H9 (cell line): ENCODE measurements around the gene OSM. TPM values are rescaled to one million over a fixed set of nuclear protein-coding genes. Genes with fewer than 3 reads are reported as not detected.

Experiments
- DNase-seq: peaks from one replicate; pipeline ENCODE4 v3.0.0-alpha.2; 2017
- H2AFZ ChIP-seq: one replicate; pipeline ENCODE4 v1.6.1; 2013; ENCODE audit warnings: mild to moderate bottlenecking, low read length, control low read depth, moderate library complexity
- H2AK5ac ChIP-seq: 2 replicates; pipeline ENCODE4 v1.6.1; 2013; ENCODE audit warnings: low read length, control low read depth, mixed read lengths; ENCODE audit not compliant: insufficient read length
- H2BK120ac ChIP-seq: one replicate; pipeline ENCODE4 v1.6.1; 2013; ENCODE audit warnings: low read depth, mild to moderate bottlenecking, low read length, control low read depth, inconsistent platforms; ENCODE audit not compliant: poor library complexity, severe bottlenecking
- H2BK12ac ChIP-seq: 2 replicates; pipeline ENCODE4 v1.6.1; 2013; ENCODE audit warnings: low read length, control low read depth, mixed read lengths, low read depth; ENCODE audit not compliant: insufficient read length
- H2BK15ac ChIP-seq: 2 replicates; pipeline ENCODE4 v1.6.1; 2013; ENCODE audit warnings: low read depth, low read length, control low read depth
- H2BK20ac ChIP-seq: one replicate; pipeline ENCODE4 v1.6.1; 2013; ENCODE audit warnings: low read depth, mild to moderate bottlenecking, low read length, control low read depth, inconsistent platforms; ENCODE audit not compliant: poor library complexity, severe bottlenecking
- H2BK5ac ChIP-seq: 2 replicates; pipeline ENCODE4 v1.6.1; 2013; ENCODE audit warnings: low read length, control low read depth, mixed read lengths; ENCODE audit not compliant: insufficient read length
- H3K14ac ChIP-seq: 2 replicates; pipeline ENCODE4 v1.6.1; 2013; ENCODE audit warnings: low read length, control low read depth; ENCODE audit not compliant: insufficient read depth
- H3K18ac ChIP-seq: 2 replicates; pipeline ENCODE4 v1.6.1; 2013; ENCODE audit warnings: low read depth, mild to moderate bottlenecking, mixed read lengths, low read length, control low read depth; ENCODE audit not compliant: insufficient read length
- H3K23ac ChIP-seq: 2 replicates; pipeline ENCODE4 v1.6.1; 2013; ENCODE audit warnings: low read length, control low read depth, mixed read lengths, low read depth; ENCODE audit not compliant: insufficient read length
- H3K23me2 ChIP-seq: 2 replicates; pipeline ENCODE4 v1.6.1; 2013; ENCODE audit warnings: low read depth, mild to moderate bottlenecking, mixed read lengths, low read length, control low read depth; ENCODE audit not compliant: insufficient read length, poor library complexity, severe bottlenecking
- H3K27ac ChIP-seq: 2 replicates; pipeline ENCODE4 v1.5.1; 2013; ENCODE audit warnings: low read length, control low read depth, mixed read lengths, low read depth; ENCODE audit not compliant: insufficient read length
- H3K27me3 ChIP-seq: 2 replicates; pipeline ENCODE4 v1.6.1; 2013; ENCODE audit warnings: low read length, control low read depth, inconsistent platforms; ENCODE audit not compliant: insufficient read depth
- H3K4ac ChIP-seq: 2 replicates; pipeline ENCODE4 v1.6.1; 2013; ENCODE audit warnings: low read depth, mild to moderate bottlenecking, control low read depth, inconsistent platforms, low read length, moderate library complexity
- H3K4me1 ChIP-seq: 2 replicates; pipeline ENCODE4 v1.6.1; 2013; ENCODE audit warnings: low read length, control low read depth, inconsistent platforms; ENCODE audit not compliant: insufficient read depth
- H3K4me2 ChIP-seq: 2 replicates; pipeline ENCODE4 v1.6.1; 2013; ENCODE audit warnings: low read length, control low read depth, mixed read lengths; ENCODE audit not compliant: insufficient read length, insufficient read depth
- H3K56ac ChIP-seq: 2 replicates; pipeline ENCODE4 v1.6.1; 2013; ENCODE audit warnings: low read depth, mild to moderate bottlenecking, mixed read lengths, low read length, control low read depth; ENCODE audit not compliant: insufficient read length
- H3K79me1 ChIP-seq: 2 replicates; pipeline ENCODE4 v1.6.1; 2013; ENCODE audit warnings: low read depth, mild to moderate bottlenecking, moderate library complexity, low read length, control low read depth, inconsistent platforms; ENCODE audit not compliant: insufficient read depth, poor library complexity, severe bottlenecking
- H3K79me2 ChIP-seq: 2 replicates; pipeline ENCODE4 v1.6.1; 2013; ENCODE audit warnings: low read length, control low read depth, inconsistent platforms; ENCODE audit not compliant: insufficient read depth
- H3K9ac ChIP-seq: 2 replicates; pipeline ENCODE4 v1.6.1; 2013; ENCODE audit warnings: low read length, control low read depth, mixed read lengths; ENCODE audit not compliant: insufficient read length; ENCODE audit errors: extremely low read depth
- H3K9me3 ChIP-seq: one replicate; pipeline ENCODE4 v1.6.1; 2013; ENCODE audit warnings: low read depth, low read length, inconsistent platforms; ENCODE audit not compliant: control insufficient read depth
- H3T11ph ChIP-seq: one replicate; pipeline ENCODE4 v1.6.1; 2013; ENCODE audit warnings: mild to moderate bottlenecking, low read length, control low read depth, inconsistent platforms
- H4K20me1 ChIP-seq: one replicate; pipeline ENCODE4 v1.6.1; 2013; ENCODE audit not compliant: control insufficient read depth, insufficient read length, insufficient read depth
- H4K5ac ChIP-seq: 2 replicates; pipeline ENCODE4 v1.6.1; 2013; ENCODE audit warnings: low read depth, mild to moderate bottlenecking, mixed read lengths, low read length, control low read depth; ENCODE audit not compliant: insufficient read length
- H4K8ac ChIP-seq: replicated peaks from 2 replicates; pipeline ENCODE4 v1.6.1; 2013; ENCODE audit warnings: low read length, control low read depth, mixed read lengths, low read depth; ENCODE audit not compliant: insufficient read length
- H4K91ac ChIP-seq: 2 replicates; pipeline ENCODE4 v1.6.1; 2013; ENCODE audit warnings: low read depth, mild to moderate bottlenecking, moderate library complexity, mixed read lengths, low read length, control low read depth; ENCODE audit not compliant: insufficient read length
- H3K27ac Mint-ChIP-seq, 3 experiments: 2 replicates in 2 of 3; 3 replicates in 1 of 3; pipeline ENCODE4 v1.8.0; 2020 to 2021; ENCODE audit warnings: mixed read lengths in 3 of 3, mild to moderate bottlenecking in 1 of 3, moderate library complexity in 1 of 3
- H3K27me3 Mint-ChIP-seq: 2 replicates; pipeline ENCODE4 v1.8.0; 2021; ENCODE audit warnings: low read depth, mild to moderate bottlenecking, moderate library complexity, mixed read lengths
- H3K36me3 Mint-ChIP-seq, 3 experiments: 2 replicates in 2 of 3; 3 replicates in 1 of 3; pipeline ENCODE4 v1.8.0; 2020 to 2021; ENCODE audit warnings: low read depth in 3 of 3, mixed read lengths in 3 of 3; ENCODE audit not compliant: insufficient read depth in 1 of 3
- H3K4me1 Mint-ChIP-seq, 2 experiments: 2 replicates each; pipeline ENCODE4 v1.8.0; 2020; ENCODE audit warnings: mixed read lengths in 2 of 2
- H3K4me3 Mint-ChIP-seq, 2 experiments: 2 replicates in 1 of 2; 3 replicates in 1 of 2; pipeline ENCODE4 v1.8.0; 2020 to 2021; ENCODE audit warnings: mild to moderate bottlenecking in 2 of 2, mixed read lengths in 2 of 2, moderate library complexity in 1 of 2
- H3K9me3 Mint-ChIP-seq, 2 experiments: 2 replicates in 1 of 2; 3 replicates in 1 of 2; pipeline ENCODE4 v1.8.0; 2020; ENCODE audit warnings: mild to moderate bottlenecking in 2 of 2, mixed read lengths in 2 of 2, moderate library complexity in 1 of 2
- CTCF ChIP-seq: fragments of 200-600 bp; sonication (generic); conservative IDR thresholded peaks from 3 replicates; pipeline ENCODE4 v1.8.0; 2021; ENCODE audit warnings: antibody characterized with exemption, mild to moderate bottlenecking
- WGBS: extraction: QIAGEN DNeasy Blood & Tissue Kit; methylation state at CpG from one replicate; pipeline ENCODE4 v1.1.7; 2013; ENCODE audit warnings: missing lambda C conversion rate, low lambda C conversion rate, mixed read lengths; ENCODE audit not compliant: insufficient read length; ENCODE audit errors: extremely low coverage; 5-methylcytosine and 5-hydroxymethylcytosine counted together
- total RNA-seq: library from RNA; stranded (reverse); gene quantifications from 2 replicates; pipeline ENCODE4 v1.2.1, GENCODE V29; 2021

OSM gene
- total RNA-seq, 1 experiment from 2014 or later = not detected

DNA sequence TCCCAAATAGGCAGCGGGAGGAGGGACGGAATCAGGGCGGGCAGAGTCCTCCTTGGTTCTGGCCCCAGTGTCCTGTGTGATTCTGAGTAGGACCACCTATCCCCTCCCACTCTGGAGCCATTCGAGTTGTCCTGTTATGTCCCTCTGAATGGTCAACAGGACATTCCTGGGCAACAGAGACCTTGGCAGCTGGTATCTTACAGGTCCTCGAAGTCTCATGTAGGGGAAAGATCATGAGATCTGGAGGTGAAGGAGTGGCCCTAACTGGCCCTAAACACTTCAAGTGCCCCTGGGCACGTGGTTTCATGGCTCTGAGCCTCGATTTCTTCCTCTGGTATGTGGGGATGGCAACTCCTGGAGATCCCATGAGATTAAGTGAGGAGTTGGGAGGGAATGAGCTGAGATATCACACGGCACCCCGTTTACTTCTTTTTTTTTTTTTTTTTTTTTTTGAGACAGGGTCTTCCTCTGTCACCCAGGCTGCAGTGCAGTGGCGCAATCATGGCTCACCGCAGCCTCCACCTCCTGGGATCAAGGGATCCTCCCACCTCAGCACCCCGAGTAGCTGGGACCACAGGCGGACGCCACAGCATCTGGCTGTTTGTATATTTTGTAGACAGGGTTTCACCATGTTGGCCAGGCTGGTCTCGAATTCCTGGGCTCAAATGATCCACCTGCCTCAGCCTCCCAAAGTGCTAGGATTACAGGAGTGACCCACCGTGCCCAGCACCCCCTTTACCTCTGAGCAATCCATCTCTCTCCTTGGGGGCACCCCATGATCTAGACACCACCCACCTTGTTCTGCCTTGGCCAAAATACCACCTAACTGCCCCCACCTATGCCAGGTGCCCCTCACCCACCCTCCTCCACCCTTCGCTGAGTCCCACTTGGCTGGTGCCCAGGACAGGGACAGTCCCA, 26.9 kb downstream of the OSM start:
- H3K23me2 ChIP-seq = no peaks in the 10 kb centered on the region
- H3K4me1 Mint-ChIP-seq = peaks cover 39 to 47% of the 10 kb centered on the region in 2 experiments
- H4K20me1 ChIP-seq = peaks cover 3% of the 10 kb centered on the region
- no peak overlapping the region for H2BK5ac ChIP-seq
- no peak overlapping the region for H3K27ac Mint-ChIP-seq
- no peak overlapping the region for H4K5ac ChIP-seq
- H2BK12ac ChIP-seq = no peak overlapping the region
- H3K79me2 ChIP-seq = no peaks in the 10 kb centered on the region
- H3K4me3 Mint-ChIP-seq = no peak overlapping the region; a peak in 1 of 5 replicates
- no peaks in the 10 kb centered on the region for H3K27me3 ChIP-seq
- no peak overlapping the region for H2BK15ac ChIP-seq
- no peak overlapping the region for H3K9ac ChIP-seq
- no peak overlapping the region for H3K56ac ChIP-seq
- peaks cover 9% of the 10 kb centered on the region for H3K4me1 ChIP-seq
- no peak overlapping the region for H3T11ph ChIP-seq
- H3K14ac ChIP-seq = no peak overlapping the region
- no peak overlapping the region for H4K8ac ChIP-seq
- H3K9me3 ChIP-seq = no peaks in the 10 kb centered on the region
- H3K36me3 Mint-ChIP-seq = peaks cover 0 to 20% (median 7%) of the 10 kb centered on the region in 3 experiments; a peak in 3 of 7 replicates
- no peak overlapping the region for H2BK20ac ChIP-seq
- H3K4me2 ChIP-seq = no peak overlapping the region
- no peak overlapping the region for H3K18ac ChIP-seq
- no peak overlapping the region for H3K27ac ChIP-seq
- peaks cover 9% of the 10 kb centered on the region; the same call in 1 of the 2 replicates for H3K27me3 Mint-ChIP-seq
- H2BK120ac ChIP-seq = no peak overlapping the region
- H2AFZ ChIP-seq = no peak overlapping the region
- no peaks in the 10 kb centered on the region for H3K79me1 ChIP-seq
- no peak overlapping the region for H3K4ac ChIP-seq
- no CpG with 5 or more reads among the region's 17 CpGs for WGBS
- peaks cover 0 to 2% of the 10 kb centered on the region in 2 experiments; a peak in 1 of 5 replicates for H3K9me3 Mint-ChIP-seq
- no peak for DNase-seq
- TF ChIP-seq CTCF = no peak
- H3K23ac ChIP-seq = no peak overlapping the region
- no peak overlapping the region for H4K91ac ChIP-seq
- no peak overlapping the region for H2AK5ac ChIP-seq
